LNCAP (cell line): Measurements from ENCODE around the gene PCDHGA12.
A peak's percentile ranks its signal among the peaks of the same experiment; 100 is the strongest.

ENCODE experiments used
- CTCF ChIP-seq: fragments of 450-650 bp; IDR thresholded peaks from 2 replicates; pipeline ENCODE4 v1.5.1; 2017; ENCODE audit warnings: mild to moderate bottlenecking

PCDHGA12 gene

GRCh38 chr5:141476132-141476911 is 46.0 kb downstream of the PCDHGA12 start:
- no peak for TF ChIP-seq CTCF

GRCh38 chr5:141477044-141477575 is 46.8 kb downstream of the PCDHGA12 start:
- no peak for TF ChIP-seq CTCF

- no peak for TF ChIP-seq CTCF
Observed at GRCh38 chr5:141477815-141478214, 47.5 kb downstream of the PCDHGA12 start.

- peak; percentile 31; the same call in 1 of the 2 replicates for TF ChIP-seq CTCF
Observed at GRCh38 chr5:141478321-141478945, 48.1 kb downstream of the PCDHGA12 start.

- TF ChIP-seq CTCF: no peak
Observed at GRCh38 chr5:141479776-141480175, 49.5 kb downstream of the PCDHGA12 start.
